ENCODE results near the gene INPP5D.

GRCh38 chr2:233049194-233049761 lies 10.9 kb upstream of the INPP5D start:
- TF ChIP-seq EZH2 (IDR thresholded peaks at IDR 0.05; ENCODE audit: low read length, missing control alignments), result no peak
- TF ChIP-seq, protein P1, sequence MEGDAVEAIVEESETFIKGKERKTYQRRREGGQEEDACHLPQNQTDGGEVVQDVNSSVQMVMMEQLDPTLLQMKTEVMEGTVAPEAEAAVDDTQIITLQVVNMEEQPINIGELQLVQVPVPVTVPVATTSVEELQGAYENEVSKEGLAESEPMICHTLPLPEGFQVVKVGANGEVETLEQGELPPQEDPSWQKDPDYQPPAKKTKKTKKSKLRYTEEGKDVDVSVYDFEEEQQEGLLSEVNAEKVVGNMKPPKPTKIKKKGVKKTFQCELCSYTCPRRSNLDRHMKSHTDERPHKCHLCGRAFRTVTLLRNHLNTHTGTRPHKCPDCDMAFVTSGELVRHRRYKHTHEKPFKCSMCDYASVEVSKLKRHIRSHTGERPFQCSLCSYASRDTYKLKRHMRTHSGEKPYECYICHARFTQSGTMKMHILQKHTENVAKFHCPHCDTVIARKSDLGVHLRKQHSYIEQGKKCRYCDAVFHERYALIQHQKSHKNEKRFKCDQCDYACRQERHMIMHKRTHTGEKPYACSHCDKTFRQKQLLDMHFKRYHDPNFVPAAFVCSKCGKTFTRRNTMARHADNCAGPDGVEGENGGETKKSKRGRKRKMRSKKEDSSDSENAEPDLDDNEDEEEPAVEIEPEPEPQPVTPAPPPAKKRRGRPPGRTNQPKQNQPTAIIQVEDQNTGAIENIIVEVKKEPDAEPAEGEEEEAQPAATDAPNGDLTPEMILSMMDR (conservative IDR thresholded peaks at IDR 0.05 in 1 of 2, IDR thresholded peaks at IDR 0.05 in 1 of 2; ENCODE audit: low read depth in 1 of 2, low read length in 2 of 2), result no peak

All from fibroblast of lung (primary cell).